Neural progenitor cell (in vitro differentiated cells): ENCODE results near the gene CLMP. TPM values are rescaled to one million over a fixed set of nuclear protein-coding genes. Genes with fewer than 3 reads are reported as not detected.
"Not testable (repeated sequence)": the region's sequence is repeated elsewhere in the genome, so short reads cannot be mapped to it uniquely, and the experiment has no call there.

Experiments used
- DNase-seq: peaks from one replicate; pipeline ENCODE4 v3.0.0-alpha.2; 2016; ENCODE audit warnings: low spot score
- H2AFZ ChIP-seq: fragments of 200-600 bp; sonication (generic); replicated peaks from 2 replicates; pipeline ENCODE4 v1.6.1; 2016; ENCODE audit warnings: antibody characterized with exemption
- H3F3A ChIP-seq: fragments of 200-600 bp; sonication (generic); 2 replicates; pipeline ENCODE4 v1.6.1; 2016; ENCODE audit warnings: antibody characterized with exemption, low read depth
- H3K27ac ChIP-seq: fragments of 200-600 bp; sonication (generic); 2 replicates; pipeline ENCODE4 v1.5.1; 2016; ENCODE audit warnings: mild to moderate bottlenecking
- H3K27me3 ChIP-seq: fragments of 200-600 bp; sonication (generic); 2 replicates; pipeline ENCODE4 v1.6.1; 2016; ENCODE audit warnings: mild to moderate bottlenecking, moderate library complexity
- H3K36me3 ChIP-seq: fragments of 200-600 bp; sonication (generic); 2 replicates; pipeline ENCODE4 v1.5.1; 2016
- H3K4me1 ChIP-seq: fragments of 200-600 bp; sonication (generic); 2 replicates; pipeline ENCODE4 v1.6.1; 2016; ENCODE audit warnings: mixed run types
- H3K4me2 ChIP-seq: fragments of 200-600 bp; sonication (generic); 2 replicates; pipeline ENCODE4 v1.6.1; 2016
- H3K4me3 ChIP-seq: fragments of 200-600 bp; sonication (generic); 2 replicates; pipeline ENCODE4 v1.5.1; 2016
- H3K79me2 ChIP-seq: fragments of 200-600 bp; sonication (generic); 2 replicates; pipeline ENCODE4 v1.6.1; 2016; ENCODE audit warnings: low read depth
- H3K9ac ChIP-seq: fragments of 200-600 bp; sonication (generic); 2 replicates; pipeline ENCODE4 v1.6.1; 2016
- H3K9me3 ChIP-seq: fragments of 200-600 bp; sonication (generic); 2 replicates; pipeline ENCODE4 v1.5.1; 2016; ENCODE audit warnings: low read depth
- H4K20me1 ChIP-seq: fragments of 200-600 bp; sonication (generic); 2 replicates; pipeline ENCODE4 v1.6.1; 2016; ENCODE audit warnings: low read depth
- H3K27ac Mint-ChIP-seq: 3 replicates; pipeline ENCODE4 v1.8.0; 2021; ENCODE audit warnings: mixed read lengths
- H3K27me3 Mint-ChIP-seq: 2 replicates; pipeline ENCODE4 v1.8.0; 2022; ENCODE audit warnings: low read depth, mild to moderate bottlenecking, inconsistent platforms, moderate library complexity, mixed read lengths; ENCODE audit not compliant: insufficient read depth
- H3K36me3 Mint-ChIP-seq: 3 replicates; pipeline ENCODE4 v1.8.0; 2021; ENCODE audit warnings: mixed read lengths
- H3K4me1 Mint-ChIP-seq: 3 replicates; pipeline ENCODE4 v1.8.0; 2021; ENCODE audit warnings: mixed read lengths
- H3K4me3 Mint-ChIP-seq: 3 replicates; pipeline ENCODE4 v1.8.0; 2021; ENCODE audit warnings: mild to moderate bottlenecking, moderate library complexity, mixed read lengths
- H3K9me3 Mint-ChIP-seq: 3 replicates; pipeline ENCODE4 v1.8.0; 2020; ENCODE audit warnings: mixed read lengths
- CTCF ChIP-seq: fragments of 200-600 bp; sonication (generic); IDR thresholded peaks from 2 replicates; pipeline ENCODE4 v1.5.1; 2017; ENCODE audit warnings: antibody characterized with exemption, mild to moderate bottlenecking
- EZH2 ChIP-seq: fragments of 200-600 bp; sonication (generic); IDR thresholded peaks from 2 replicates; pipeline ENCODE4 v1.6.1; 2017; ENCODE audit warnings: antibody characterized with exemption, mild to moderate bottlenecking, moderate library complexity
- EZH2phosphoT487 ChIP-seq: fragments of 200-600 bp; sonication (generic); IDR thresholded peaks from 2 replicates; pipeline ENCODE4 v1.6.1; 2017; ENCODE audit warnings: antibody characterized with exemption
- total RNA-seq: library from RNA; depleted of rRNA; stranded (reverse); fragments of >200 nt; gene quantifications from 2 replicates; pipeline ENCODE4 v1.2.3, GENCODE V29; 2015; ENCODE audit warnings: low replicate concordance

The CLMP gene
- total RNA-seq, 1 donor from 2014 or later: 10.7 TPM

- no peak overlapping the region for H2AFZ ChIP-seq
- no peak overlapping the region for H3K4me2 ChIP-seq
- no peaks in the 10 kb centered on the region for H3F3A ChIP-seq
- H3K27me3 ChIP-seq: no peaks in the 10 kb centered on the region
- Mint-ChIP-seq H3K9me3 (no peaks in the 10 kb centered on the region), H3K27me3 (no peaks in the 10 kb centered on the region), H3K4me3 (no peak overlapping the region), H3K27ac (no peak overlapping the region), H3K4me1 (peaks cover under 1% of the 10 kb centered on the region), H3K36me3 (peaks cover 4% of the 10 kb centered on the region)
- no peaks in the 10 kb centered on the region for H3K4me1 ChIP-seq
- no peak overlapping the region for H3K4me3 ChIP-seq
- no peaks in the 10 kb centered on the region for H3K36me3 ChIP-seq
- no peaks in the 10 kb centered on the region for H3K9me3 ChIP-seq
- no peak overlapping the region for H3K9ac ChIP-seq
- no peak for TF ChIP-seq EZH2
- TF ChIP-seq EZH2phosphoT487: no peak
- TF ChIP-seq CTCF: no peak
- no peak overlapping the region for H3K27ac ChIP-seq
- DNase-seq: no peak
- H3K79me2 ChIP-seq: no peaks in the 10 kb centered on the region
- no peaks in the 10 kb centered on the region for H4K20me1 ChIP-seq
Measured at GRCh38 chr11:123091506-123091905, 103.5 kb downstream of the CLMP start.

GRCh38 chr11:123090168-123090567, 104.9 kb downstream of the CLMP start:
- not testable (repeated sequence) for H3K4me2 ChIP-seq, H3K9me3 Mint-ChIP-seq, H3K4me1 Mint-ChIP-seq, H2AFZ ChIP-seq, H3K9ac ChIP-seq, H3K9me3 ChIP-seq, H3K36me3 Mint-ChIP-seq, H3K4me1 ChIP-seq, H3F3A ChIP-seq, H4K20me1 ChIP-seq, H3K27me3 Mint-ChIP-seq, H3K4me3 ChIP-seq, H3K4me3 Mint-ChIP-seq, H3K27ac Mint-ChIP-seq, H3K27me3 ChIP-seq, H3K36me3 ChIP-seq, H3K79me2 ChIP-seq, H3K27ac ChIP-seq, DNase-seq

- H3K4me1 Mint-ChIP-seq, H3K9me3 Mint-ChIP-seq, H3K27me3 ChIP-seq, H3K4me3 ChIP-seq, H4K20me1 ChIP-seq, H3K27ac Mint-ChIP-seq, H3K9me3 ChIP-seq, H3K36me3 ChIP-seq, H3K4me1 ChIP-seq, H2AFZ ChIP-seq, H3K27ac ChIP-seq, H3K4me2 ChIP-seq, H3K9ac ChIP-seq, DNase-seq, H3K79me2 ChIP-seq, H3K4me3 Mint-ChIP-seq, H3F3A ChIP-seq, H3K27me3 Mint-ChIP-seq: not testable (repeated sequence)
- H3K36me3 Mint-ChIP-seq: peaks cover 11% of the 10 kb centered on the region
Measured at GRCh38 chr11:123088896-123089295, 106.2 kb downstream of the CLMP start.

- H3K36me3 ChIP-seq, H3K9ac ChIP-seq, H4K20me1 ChIP-seq, H3K4me3 ChIP-seq, H3K27me3 ChIP-seq, H3K4me2 ChIP-seq, H3K9me3 Mint-ChIP-seq, H3K79me2 ChIP-seq, H3K4me1 Mint-ChIP-seq, H3K27ac Mint-ChIP-seq, DNase-seq, H3K27me3 Mint-ChIP-seq, H3K4me1 ChIP-seq, H3K9me3 ChIP-seq, H2AFZ ChIP-seq, H3F3A ChIP-seq, H3K27ac ChIP-seq, H3K4me3 Mint-ChIP-seq: not testable (repeated sequence)
- peaks cover 24% of the 10 kb centered on the region for H3K36me3 Mint-ChIP-seq
Measured at GRCh38 chr11:123087657-123088056, 107.4 kb downstream of the CLMP start.

GRCh38 chr11:123086305-123086704, 108.7 kb downstream of the CLMP start:
- Mint-ChIP-seq H3K4me3 (no peak overlapping the region), H3K27me3 (no peaks in the 10 kb centered on the region), H3K9me3 (no peaks in the 10 kb centered on the region), H3K27ac (no peak overlapping the region), H3K4me1 (peaks cover 7% of the 10 kb centered on the region), H3K36me3 (peaks cover 27% of the 10 kb centered on the region)
- Histone ChIP-seq H3K9me3 (no peaks in the 10 kb centered on the region), H3K4me2 (no peak overlapping the region), H3K27me3 (no peaks in the 10 kb centered on the region), H2AFZ (no peak overlapping the region), H4K20me1 (no peaks in the 10 kb centered on the region), H3K4me1 (no peaks in the 10 kb centered on the region), H3K36me3 (no peaks in the 10 kb centered on the region), H3F3A (no peaks in the 10 kb centered on the region), H3K27ac (no peak overlapping the region), H3K79me2 (no peaks in the 10 kb centered on the region), H3K9ac (no peak overlapping the region), H3K4me3 (no peak overlapping the region)
- DNase-seq: no peak
- no peak for TF ChIP-seq CTCF
- TF ChIP-seq EZH2phosphoT487: no peak
- no peak for TF ChIP-seq EZH2
